Stimulated activated naive CD4-positive, alpha-beta T cell (primary cell): ENCODE measurements around the gene DCC.

Experiments
- DNase-seq, 6 experiments: peaks; one replicate each; lab custom pipeline; 2025; lab: John Stamatoyannopoulos, UW

Gene DCC

DNA sequence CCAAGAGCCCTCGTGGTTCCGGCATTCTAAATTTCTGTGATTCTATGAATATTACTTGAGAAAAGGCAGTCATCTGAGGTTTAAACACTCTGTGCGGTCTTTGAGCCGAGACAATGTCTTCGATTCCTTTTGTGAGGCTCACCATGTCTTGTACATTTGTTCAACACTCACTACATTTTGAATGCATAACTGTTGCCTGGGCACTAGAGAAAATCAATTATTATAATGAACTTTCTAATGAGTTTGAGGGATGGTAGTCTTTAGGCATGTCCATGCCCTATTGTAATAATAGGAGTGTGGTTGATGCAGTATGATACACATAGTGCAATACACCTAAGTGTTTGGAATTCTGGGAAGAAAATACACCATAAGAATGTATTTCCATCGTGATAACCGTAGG is 1181.1 kb downstream of the DCC start:
- no peak for DNase-seq

DNA sequence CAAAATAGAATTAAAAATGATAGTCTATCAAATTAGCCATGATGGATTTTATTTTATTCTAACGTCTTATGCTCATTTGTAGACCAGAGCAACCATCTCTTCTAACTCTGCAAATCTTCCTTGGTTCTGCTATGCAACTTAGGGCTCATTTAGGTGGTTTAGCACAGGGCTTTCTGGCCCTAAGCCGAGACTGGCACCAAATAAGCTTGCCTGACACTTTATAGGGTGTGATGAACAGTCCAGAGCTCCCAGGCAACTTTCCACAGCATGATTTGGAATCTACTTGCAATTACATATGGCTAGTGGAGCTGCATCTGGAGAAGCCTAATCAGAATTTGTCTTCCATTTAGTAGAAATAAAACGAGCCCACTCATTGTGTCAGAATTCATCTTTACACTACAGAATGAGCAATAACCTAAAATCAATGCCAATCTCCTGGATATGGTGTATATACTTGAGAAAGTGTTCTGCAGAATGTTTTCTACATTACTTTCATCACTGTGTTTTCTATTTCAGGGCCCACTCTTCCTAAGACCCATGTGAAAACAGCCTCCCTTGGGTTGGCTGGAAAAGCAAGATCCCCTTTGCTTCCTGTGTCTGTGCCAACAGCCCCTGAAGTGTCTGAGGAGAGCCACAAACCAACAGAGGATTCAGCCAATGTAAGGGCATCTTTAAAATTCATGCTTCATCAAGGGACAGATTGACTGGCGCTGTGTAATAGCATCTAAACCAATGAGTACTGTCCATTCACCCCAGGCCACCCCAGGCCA is 1186.3 kb downstream of the DCC start:
- DNase-seq = no peak

DNA sequence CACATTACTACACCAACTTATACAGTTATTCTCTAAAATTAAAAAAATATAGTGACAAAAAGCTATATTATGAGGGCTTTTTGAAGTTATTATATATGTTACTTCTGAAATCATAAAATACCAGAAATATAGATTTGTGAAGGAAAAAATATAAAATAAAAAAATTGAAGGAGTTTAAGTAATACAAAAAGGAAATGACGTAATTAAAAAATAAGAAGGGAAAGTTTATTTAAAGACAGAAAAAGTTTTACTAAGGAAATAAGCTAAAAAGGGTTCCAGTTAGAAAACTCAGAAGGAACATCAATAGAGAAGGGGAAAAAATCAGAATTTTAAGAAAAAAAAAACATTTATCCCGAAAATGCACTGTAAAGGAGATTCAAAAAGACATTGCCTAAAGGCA is 1187.4 kb downstream of the DCC start:
- no peak for DNase-seq

DNA sequence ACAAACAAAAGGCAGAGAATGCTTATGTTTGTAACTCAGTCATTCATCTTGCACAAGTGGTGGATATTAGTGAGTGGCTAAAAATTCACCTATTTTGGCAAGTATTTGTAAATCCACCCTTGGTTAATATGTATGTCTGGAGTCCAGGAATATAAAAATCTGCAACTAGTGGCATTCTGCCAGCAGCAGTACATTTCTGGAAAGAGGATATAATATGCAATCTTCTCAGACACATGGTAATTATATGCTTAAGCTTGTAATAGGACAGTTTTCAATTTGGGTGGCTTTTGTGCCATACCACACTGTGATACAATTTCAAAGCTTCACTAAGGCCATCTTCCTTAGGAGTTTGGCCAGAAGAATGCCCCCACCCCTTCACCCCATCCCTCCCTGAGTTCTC is 1191.2 kb downstream of the DCC start:
- DNase-seq = no peak

DNA sequence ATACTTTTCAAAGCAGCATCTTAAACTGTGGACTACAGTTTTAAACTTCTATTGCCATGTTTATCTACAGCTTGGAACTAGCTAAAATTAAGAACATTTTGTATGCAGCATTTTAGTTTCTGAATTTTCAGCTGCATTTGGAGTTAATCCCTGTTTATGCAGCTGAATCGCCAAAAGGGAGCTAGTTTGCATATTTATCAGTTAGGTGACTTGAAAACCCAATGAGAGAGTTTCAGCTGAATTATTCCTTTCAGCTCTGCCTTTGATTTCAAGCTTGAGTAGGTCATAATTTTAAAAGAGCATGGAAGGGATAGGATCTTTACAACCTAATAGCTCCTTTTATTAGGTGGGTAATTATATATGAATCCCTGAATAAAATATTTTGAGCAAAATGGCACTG is 1191.9 kb downstream of the DCC start:
- DNase-seq = no peak

DNA sequence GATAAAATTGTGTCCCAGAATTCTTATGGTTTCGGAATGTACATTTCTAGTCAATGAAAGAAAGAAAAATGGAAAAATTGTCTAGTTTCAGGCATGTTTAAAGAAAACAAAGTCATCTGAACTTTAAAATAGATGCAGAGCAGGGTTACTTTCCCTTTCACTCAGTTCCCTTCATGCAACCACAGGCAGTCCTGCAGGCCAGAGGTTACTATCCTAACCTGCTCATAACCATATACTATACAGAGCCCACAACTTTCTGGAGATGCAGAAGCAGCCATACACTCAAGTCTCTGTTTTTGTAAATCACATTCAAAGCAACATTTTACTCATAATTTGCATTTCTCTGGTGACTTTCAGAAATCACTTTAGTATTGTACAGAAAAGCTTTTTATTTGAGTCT is 1194.2 kb downstream of the DCC start:
- no peak for DNase-seq

DNA sequence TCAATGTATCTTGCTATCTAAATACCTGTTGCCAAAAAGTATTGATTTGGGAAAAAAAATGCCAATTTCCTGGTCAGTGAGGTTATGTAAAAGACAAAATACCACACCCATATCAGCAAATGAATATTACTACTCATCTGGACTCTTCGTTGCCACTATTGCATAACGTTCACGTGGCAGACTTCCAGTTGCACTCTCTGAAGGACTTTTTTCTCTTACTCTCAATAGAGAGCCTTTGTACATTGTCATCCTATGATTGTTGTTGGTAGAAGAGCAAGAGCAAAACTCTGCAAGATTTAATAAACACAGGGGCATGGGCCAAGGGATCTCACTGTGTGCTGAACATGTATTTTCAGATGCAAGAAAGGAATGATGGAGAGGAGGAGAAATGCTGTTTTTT is 1194.7 kb downstream of the DCC start:
- DNase-seq = no peak

DNA sequence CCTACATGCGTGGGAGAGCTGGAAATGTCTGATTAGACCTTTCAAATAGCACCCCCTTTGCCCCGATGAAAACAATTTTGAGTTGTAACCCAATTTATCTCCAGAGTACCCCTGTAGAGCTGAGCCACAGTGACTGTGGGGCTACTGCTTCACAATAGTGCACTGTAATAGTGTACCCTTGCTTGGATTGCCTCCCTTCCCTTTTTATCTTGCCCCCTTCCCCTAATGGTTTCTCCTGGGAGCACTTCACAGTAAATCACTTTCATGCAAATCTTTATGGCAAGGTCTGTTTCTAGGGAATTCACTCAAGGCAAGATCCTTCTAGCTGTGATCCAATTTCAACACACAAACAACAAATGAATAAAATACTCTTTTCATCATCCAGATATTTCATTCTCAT is 1196.9 kb downstream of the DCC start:
- DNase-seq = no peak

DNA sequence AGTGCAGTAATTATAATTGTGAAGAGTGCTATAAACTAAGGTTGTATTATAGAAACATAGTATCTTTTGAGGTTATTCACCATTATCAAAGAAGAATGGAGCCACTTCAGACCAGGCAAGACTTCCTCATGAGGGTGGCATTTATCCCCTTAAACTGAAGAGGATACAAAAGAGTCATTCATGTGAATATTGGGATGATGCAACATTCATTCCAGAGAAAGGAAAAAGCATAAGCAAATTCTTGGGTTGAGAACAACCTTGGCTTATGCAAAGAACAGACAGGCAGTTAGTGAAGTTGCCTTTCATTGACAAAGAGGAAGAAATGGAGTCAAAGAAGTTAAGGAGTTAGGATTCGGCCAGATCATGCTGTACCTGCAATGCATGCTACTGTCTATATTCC is 1201.9 kb downstream of the DCC start:
- DNase-seq = no peak

DNA sequence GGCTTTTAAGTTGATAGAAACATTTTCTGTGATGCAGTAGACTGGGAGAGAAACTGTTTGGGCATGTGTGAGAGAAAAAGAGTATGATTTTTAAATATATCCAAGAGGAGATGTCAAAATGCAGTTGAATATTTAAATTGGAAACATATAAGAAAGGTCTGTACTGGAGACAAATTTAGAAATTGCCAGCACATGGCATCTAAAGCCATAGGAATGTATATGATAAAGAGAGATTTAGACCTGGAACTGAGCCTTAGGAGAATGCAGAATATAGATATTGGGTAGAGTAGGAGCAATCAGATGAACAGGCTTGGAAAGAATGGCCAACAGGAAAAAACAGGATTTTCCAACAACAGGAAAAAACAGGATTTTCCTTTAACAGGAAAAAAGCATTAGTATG is 1203.7 kb downstream of the DCC start:
- DNase-seq = no peak

DNA sequence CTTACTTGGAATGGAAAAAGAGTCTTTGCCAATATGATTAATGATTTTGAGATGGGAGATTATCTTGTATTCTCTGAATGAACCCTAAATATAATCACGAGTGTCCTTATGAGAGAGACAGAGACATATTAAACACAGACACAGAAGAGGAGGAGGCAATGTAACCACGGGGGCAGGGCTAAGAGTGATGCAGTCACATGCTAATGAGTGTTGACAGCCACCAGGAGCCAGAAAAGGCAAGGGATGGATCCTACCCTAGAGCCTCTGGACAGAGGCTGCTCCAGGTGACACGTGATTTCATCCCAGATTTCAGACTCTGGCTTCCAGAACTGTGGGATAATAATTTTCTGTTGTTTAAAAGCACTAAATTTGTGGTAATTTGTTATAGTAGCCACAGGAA is 1204.9 kb downstream of the DCC start:
- DNase-seq = no peak

DNA sequence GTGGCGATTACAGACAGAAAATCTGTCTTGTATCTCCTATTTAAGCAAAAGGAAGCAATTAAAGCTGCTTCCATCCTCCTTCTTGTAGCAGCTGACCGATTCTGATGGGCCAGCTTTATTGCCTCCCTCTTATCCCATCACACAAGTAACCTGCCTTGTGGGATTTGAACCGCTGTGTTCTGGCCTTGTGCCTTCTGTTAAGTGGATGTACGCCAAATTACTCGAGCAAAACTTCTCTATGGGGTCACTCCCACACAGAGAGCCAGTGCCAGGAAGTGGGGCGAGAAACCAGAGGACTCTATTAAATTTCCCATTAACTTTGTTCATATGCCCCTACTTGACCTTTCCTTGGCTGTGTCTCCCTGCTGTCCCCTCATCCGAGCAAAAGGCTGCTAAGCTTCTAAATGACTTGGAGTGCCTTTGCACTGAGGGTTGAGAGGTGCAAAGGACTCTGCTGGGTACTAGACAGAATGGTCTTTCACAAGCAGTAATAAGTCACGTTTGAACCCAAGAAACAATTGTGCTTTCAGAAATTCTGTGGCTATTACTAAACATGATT is 1212.0 kb downstream of the DCC start:
- DNase-seq = no peak

DNA sequence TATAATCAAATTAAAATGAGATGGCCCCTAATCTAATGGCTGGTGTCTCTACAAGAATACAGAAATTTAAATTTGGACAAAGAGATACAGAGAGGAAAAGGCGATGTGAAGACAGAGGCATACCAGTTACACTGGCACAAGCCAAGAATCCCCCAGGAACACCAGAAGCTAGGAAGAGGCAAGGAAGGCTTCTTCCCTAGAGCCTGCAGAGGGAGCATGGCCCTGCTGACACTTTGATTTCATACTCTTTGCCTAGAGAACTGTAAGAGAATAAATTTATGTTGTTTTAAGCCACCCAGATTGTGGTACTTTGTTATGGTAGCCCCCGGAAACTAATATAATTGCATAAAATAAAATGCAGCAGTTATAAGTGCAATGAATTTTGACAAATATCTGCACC is 1213.0 kb downstream of the DCC start:
- no peak for DNase-seq

DNA sequence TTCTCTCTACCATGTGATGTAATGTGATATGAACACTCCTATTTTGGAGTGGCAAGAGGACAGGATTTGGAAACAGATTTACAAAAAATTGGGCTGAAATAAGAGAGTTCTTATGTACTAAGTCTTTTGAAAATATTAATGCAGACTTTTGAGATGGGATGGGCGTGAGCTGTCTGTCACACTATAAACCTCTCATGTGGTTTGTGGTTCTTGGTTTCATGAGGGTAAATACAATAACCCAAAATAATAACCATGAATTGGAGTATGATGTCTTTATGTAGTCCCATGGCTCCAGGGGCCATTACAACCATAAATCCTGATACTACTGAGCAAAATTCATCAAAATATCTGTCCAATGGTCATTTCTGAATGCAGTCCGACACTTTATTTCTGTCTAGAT is 1216.5 kb downstream of the DCC start:
- DNase-seq = no peak

DNA sequence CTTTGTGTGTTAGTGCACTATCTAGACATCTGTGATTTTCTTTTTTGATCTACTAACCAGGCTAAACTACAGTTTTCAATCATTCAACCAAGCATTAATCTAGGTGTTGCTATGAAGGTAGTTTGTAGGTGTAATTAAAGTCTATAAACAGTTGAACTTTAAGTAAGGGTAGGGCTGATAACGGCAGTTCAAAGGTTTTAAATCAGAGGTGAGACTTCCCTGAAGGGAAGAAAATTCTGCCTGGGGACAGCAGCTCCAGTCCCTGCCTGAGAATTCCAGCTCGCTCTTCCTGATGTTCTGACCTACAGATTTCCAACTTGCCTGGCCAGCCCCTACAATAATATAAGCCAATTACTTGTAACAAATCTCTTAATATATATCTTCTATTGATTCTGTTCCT is 1220.5 kb downstream of the DCC start:
- DNase-seq = no peak

DNA sequence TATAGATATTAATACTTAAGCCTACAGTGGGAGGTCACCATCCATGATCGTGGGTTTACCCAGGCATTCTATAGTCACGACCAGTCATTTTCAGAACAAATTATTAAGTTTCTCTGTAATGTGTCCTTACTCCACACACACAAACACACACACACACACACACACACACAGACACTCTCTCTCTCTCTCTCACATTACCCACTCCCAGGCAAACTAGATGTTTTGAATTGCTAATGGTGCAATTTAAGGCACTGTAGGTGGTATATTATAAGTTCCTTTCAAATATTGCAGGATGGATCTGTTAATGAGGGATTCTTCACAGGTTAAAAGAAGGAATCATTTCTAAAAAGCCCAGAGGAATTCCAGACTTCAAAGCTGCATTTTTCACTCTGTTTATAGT is 1226.6 kb downstream of the DCC start:
- DNase-seq = no peak

DNA sequence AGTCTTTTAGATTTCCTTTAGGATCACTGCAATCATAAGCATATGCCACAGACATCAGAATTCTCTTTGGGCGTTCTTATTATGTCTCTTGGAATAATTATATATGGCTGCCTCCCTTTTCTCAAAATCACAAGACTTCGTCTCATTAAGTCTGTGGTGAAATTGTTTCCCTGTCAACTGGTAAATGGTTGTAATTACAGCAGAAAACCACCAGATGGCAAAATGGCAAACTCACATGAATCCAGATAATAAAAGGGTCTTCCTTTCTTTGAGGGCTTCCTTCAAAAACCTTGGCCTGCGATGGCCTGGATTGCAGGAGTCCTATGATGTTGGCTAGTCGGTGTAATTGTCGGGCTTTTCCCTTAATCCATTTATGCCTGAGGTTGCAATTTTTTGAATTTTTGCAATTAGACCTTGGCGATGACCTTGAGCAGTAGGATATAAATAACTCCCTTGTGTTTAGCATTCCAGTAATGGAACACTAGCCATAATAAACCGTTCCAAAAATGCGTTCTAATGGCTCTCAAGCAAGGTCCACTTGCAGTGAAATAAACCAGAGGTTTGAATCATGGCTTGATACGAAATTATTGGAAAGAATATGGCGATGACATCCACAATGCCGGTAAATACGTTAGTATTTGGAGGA is 1228.1 kb downstream of the DCC start:
- DNase-seq = no peak
